IPS DF 4.7 (cell line): Measurements from ENCODE around the gene APLNR.

Source experiments
- DNase-seq: peaks from one replicate; pipeline ENCODE4 v3.0.0-alpha.2; 2013; ENCODE audit warnings: low spot score; ENCODE audit errors: extremely low read depth

APLNR gene

DNA sequence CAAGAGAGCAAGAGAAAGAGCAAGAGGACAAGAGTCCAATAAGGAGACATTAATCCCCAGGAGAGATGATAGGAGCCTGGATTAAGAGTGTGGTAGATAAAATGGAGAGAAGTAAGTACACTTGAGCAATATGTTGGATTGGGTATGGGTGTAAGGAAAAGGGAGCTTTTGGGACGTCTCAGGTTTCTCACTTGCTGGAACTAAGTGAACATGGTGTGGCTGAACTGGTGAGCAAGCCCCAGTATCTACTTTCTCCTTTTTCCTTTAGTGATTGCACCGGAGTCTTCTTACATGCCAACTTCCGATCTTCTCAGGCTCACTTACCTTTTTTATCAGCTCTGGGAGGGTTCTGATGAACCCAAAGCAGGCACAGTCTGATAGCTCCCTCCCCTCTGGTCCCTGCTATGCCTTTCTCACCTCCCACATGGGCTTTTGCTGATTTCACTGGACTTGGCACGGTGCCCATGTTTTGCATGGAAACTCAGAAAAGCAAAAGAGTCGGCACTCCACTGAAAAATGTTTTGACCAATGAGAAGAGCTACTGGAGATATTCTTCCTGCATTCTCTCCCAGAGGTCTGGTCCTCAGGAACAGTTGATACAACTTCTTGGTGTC, 14.5 kb upstream of the APLNR start:
- no peak for DNase-seq

DNA sequence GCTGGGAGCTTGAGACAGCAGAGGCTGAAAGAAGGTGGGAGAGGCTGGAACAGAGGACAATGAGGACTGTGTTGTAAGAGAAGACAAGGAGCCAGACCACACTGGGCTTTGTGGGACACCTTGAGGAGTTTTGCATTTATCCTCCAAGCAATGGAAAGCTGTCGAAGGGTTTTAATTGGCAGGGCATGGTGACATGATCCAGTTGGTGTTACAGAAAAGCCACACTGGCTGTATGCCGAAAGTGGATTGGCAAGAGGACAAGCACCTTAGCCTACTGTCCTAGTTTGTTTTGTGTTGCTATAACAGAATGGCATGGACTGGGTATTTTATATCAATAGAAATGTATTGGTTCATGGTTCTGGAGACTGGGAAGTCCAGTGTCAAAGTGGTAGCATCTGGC, 14.0 kb upstream of the APLNR start:
- DNase-seq = no peak

DNA sequence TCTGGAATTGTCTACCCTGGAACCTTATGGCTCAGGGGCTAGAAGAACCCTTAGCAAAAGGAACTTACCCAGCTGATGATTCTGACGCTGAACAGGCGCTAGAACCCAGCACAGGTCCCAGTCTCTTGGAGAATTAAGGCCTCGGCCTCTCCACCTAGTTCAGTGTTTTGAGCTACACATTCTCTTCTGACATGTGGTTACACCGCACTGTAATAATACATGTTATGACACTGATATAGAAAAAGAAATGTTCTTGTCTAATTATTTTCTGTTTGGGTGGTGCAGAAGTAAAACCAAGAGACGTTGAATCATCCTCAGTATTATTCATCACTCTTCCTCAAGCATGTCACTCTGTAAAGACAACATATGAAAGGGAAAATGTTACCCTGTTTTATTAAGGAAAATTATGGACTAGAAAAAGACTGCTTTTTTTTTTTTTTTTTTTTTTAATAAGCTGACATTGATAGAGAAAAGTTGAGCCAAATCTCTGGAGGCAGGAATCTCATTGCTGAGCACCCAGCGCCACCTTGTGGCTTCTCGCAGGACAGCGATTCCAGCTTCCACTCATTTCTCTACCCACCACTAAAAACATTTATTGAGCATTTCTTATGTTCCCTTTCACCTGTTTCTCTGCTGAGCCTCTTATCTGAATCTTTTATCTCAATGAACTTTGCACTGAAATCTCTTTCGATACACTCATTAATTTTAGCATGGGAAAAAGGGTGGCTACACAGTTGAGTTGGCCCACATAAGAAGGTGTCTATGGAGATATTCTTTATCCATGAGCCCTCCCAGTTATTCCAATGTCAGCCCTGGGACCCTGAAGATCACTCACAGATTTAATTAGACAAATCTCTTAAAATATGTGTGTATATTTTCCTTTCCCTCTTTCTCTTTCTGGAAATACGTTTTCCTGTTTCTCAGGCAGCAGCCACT, 12.6 kb upstream of the APLNR start:
- no peak for DNase-seq

DNA sequence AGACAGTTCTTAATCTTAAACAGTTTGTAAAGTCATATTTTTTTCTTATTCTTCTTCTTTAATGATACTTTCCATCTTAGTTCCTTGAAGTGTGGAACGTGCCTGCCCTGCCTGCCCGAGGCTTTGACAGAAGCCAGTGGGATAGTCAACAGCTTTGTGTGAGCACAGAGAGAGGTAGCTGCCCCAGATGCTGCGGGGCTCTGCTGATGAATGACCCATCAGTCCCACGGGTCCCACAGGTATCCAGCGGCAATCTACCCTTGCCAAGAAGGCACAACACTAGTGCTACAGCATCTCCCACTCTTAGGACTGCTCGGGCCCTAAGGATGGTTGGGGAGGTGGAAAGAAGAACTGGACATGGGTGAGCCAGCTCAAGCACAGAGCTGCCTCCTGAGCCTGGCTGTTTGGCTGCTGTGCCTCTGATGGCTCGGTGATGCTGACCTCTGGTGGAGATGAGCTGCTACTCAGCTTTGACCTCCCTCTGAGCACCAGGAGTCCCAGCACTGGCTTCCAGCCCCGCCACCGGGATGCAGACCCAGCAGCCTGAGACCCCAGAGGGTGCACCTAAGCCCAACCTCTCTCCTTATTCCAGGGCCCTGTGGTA, 11.8 kb upstream of the APLNR start:
- peak; percentile 58 for DNase-seq

DNA sequence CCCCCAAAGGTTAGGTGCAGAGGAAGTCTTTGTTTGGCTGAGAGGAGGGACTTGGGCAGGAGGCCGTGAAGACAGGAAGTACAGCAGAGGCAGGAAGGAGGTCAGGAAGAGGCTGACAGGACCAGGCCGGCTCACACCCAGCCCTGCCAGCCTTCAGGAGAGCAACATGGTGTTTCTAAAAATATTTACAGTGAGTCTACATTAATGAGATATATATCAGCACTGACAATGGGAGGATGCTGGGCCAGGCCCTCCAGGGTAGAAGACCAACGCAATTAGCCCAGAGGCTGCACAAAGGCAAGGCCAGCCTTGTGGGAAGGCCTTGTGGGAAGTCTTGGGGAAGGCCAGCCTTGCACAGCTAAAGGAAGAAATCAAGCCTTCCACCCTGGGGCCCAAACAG, 7.9 kb upstream of the APLNR start:
- DNase-seq = no peak

DNA sequence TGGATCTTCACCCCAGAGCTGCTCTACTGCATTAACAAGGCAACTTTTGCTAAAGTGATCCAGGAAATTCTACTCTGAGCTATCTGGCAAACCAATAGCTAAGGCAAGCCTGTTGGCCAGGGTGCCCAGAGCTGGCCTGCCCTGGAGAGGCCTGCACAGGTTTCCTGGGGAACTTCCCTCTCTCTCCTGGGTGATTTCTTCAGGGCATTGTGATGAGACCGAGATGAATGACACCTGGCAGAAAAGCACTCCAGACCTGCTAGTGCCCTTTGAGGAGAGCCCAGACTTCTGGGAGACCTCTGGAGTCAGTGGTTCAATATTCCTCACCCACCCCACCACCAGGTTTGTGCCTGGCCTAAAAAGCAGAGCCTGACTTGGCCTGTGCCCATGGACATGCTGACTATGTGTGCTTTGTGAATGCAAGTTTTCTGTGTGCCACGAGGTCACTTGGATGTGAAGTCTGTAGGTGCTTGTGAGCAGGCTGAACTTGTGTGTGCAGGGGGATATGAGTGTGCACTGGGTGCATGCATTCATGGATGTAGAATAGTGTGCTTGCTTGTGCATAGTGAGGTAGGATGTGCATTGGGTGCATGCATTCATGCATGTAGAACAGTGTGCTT, 4.4 kb upstream of the APLNR start:
- no peak for DNase-seq

DNA sequence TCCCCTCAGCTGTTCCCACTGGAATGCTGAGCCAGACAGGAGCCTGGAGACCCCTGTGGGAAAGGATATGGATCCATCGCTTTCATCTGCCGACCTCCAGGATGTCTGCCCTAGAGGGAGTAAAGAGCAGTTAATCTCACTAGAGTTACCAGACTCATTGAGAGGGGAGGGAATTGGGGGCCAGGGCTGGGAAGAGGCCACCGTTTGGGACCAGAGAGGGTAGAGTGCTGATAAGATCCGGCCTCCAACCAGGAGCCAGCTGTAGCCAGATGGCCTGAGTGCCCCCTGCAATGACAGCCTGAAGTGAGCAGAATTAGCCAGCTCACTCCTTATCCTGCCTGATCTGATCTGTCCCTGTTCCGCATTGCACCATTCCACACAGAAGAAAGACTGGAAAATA, 3.7 kb upstream of the APLNR start:
- DNase-seq = no peak

DNA sequence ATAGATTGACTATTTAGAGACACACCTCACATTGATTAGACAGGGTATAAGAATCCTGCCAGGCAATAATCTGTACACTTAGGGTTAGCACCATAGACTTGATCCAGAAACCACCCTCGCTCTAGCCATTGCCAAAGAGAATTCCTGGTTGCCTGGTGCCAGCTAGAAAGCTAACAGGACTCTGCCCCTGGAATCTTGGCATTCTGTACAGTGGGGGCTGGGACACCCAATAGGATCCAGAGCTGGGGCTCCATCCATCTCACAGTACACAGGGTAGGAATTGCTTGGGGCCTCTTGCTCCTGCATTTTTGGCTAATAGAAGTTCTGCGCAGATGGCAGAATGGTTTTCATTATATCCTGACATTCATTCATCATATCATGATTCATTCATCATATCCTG, 3.0 kb upstream of the APLNR start:
- DNase-seq = no peak

DNA sequence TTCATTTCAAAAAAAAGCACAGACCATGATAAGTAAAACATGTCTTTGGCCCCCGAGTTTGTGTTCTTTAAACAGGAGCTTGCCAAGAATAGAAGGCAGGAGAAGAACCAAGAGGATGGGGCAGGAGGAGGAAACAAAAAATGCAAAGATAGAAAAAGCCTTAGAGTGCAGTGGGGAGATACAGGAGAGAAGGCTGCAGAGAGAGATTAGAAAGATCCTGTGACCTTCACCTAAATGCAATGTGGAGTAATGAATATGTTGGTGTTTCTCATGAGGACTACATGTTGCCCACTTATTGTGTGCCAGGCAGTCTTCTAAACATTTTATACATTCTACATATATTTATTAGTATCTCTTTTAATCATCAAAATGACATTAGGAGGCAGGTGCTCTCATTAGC, 2.3 kb upstream of the APLNR start:
- DNase-seq = no peak

DNA sequence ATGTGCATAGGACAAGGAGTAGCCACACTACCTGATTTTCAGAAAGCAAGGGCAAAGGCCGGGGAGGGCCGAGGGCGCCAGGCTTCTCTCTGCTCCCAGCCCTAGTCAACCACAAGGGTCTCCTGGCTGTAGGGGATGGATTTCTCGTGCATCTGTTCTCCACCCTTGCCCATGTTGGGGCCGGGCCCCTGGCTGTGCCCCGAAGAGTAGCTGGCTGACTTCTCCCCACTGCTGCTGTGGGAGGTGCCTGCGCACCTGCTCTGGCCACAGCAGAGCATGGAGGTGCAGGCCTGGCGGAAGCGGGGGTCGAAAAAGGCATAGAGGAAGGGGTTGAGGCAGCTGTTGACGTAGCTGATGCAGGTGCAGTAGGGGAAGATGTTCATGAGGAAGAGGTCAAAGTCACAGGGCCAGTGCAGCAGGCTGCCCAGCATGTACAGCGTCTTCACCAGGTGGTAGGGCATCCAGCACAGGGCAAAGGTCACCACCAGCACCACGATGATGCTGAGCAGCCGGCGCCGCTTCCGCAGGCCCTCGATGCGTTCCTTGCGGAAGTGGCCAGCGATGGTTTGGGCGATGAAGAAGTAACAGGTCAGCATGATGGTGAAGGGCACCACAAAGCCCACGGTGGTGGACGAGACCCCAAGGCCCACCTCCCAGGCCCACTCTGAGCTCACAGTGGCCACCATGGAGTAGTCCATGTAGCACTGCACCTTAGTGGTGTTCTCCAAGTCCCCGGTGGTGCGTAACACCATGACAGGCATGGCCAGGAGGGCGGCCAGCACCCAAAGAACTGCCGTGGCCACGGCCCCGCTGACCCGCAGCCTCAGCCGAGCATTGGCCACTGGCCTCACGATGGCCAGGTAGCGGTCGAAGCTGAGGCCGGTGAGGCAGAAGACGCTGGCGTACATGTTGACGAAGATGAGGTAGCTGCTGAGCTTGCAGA, 1.0 kb downstream of the APLNR start:
- no peak for DNase-seq

DNA sequence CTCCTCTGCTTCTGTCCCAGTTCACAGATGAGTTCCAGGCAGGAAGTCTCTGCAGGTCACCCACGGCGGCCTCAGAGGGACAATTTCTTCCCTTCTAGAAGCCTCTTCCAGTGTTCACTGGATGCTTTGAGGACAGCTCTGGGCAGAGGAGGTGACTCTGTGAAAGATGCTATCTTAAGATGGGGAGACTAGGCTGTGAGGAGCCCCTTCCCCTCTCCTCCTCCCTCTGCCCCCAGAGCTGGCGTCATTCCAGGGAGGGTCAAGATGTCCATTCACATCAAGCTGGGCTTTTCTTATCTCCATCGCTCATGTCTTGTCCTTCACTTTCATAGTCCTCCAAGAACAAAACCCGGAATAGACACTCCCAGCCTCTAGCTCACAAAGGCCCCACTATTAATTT, 3.3 kb downstream of the APLNR start:
- DNase-seq = no peak

DNA sequence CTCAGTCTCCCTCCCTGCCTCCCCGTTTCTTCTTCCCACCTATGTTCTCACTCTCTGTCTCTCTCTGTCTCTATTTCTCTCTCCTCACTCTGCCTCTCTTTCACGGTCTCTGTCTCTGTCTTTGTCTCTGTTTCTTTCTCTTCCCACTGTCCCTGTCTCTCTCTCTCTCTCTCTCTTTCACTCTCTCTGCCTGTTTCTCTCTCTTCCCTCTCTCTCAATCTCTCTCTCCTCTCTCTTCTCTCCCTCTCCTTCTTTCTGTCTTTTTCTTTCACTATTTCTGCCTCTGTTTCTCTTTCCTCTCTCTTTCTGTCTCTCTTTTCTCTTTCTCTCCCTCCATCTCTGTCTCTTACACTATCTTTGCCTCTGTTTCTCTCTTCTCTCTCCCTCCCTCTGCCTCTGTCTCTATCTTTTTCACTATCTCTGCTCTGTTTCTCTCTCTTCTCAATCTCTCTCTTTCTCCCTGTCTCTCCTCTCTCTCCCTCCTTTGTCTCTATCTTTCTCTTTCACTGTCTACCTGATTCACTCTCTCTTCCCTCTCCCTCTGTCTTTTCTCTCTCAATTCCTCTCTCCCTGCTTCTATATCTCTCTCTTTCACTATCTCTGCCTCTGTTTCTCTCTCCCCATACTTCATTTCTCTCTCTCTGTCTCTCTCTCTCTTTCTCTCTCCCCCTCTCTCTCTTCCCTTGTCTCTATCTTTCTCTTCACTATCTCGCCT, 5.4 kb downstream of the APLNR start:
- DNase-seq = no peak

DNA sequence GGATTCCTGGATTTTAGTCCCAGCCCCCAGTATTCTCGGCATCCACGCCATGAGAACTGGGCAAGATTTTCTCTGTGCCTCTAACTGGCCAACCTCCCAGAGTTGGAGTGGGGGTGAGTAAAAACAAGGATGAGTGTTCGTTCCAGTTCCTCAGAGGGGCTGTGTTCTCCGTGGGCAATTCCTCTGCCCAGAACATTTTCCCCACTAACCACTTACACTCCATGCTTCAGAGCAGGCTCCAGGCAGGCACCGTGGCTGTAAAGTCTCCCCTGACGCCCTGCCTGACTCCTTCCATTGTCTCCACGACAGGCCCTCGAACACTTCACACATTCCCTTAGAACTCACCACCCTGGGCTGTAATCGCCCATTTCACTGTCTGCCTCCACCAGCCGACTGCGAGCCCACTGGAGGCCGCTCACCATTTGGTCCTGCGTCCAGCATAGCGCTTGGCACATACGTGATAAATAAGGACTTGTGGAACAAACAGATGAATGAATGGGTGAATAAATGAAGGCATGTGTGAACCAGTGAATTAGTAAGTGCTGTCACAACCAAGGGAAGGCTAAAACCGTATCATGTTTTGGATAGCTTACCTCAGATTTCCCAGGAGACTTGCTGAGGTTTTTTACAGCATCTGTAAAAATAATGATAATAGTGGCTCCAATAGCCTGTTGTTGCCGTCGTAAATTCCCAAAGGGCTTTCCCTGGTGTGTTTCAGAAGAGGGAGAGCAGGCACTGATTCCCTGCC, 6.1 kb downstream of the APLNR start:
- no peak for DNase-seq

DNA sequence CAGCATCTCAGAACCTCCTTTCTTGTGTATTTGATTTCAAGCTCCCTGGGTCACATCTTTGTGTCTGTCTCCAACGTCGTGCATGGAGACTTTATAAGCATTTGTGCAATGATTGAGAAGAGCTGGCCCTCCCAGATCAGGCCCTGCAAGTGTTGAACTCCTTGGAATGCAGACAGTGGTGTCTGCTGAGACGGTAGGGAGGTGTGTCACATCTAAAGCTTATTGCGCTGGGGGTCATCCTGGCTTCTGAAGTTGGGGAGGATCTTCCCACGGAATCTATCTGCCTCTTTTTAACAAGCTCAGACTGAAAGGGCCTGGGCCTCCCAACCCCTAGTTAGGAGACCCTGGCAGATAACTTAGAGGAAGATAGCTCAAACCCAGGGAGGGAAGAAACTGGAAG, 6.7 kb downstream of the APLNR start:
- no peak for DNase-seq

DNA sequence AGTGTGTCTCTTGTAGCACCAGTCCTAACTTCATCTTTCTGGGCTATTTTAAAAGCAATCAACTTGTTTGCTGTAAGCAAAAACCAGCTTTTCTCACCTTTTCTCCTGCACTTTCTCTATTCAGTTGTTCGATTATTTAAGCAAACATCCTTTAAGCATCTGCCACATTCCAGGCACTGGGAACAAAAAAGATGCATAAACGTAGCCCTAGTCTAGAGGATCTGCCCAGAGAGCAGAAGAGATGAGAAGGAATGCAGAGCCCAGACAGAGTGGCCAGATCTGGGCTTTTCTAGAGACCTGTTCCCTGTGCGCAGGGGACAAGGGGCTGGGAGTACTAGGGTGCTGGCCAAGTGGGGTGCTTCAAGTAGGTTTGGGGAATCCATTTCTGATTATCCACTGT, 8.4 kb downstream of the APLNR start:
- no peak for DNase-seq

DNA sequence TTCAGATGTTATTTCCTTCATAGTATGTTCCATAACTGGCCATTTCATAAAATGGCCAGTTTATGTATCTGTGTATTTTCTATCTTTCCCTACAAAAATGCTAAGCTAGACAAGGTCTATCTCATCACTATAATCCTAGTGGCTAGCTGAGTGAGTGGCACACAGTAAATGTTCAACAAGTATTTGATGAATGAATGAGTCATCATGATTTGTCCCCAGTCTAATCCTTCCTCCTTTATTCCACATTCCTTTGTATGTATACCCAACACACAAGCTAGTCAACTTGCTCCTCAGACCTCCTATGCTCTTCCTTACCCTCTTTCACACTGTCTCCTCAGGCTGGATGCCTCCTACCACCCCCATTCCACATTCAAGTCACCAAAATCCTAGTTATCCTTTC, 12.5 kb downstream of the APLNR start:
- no peak for DNase-seq

DNA sequence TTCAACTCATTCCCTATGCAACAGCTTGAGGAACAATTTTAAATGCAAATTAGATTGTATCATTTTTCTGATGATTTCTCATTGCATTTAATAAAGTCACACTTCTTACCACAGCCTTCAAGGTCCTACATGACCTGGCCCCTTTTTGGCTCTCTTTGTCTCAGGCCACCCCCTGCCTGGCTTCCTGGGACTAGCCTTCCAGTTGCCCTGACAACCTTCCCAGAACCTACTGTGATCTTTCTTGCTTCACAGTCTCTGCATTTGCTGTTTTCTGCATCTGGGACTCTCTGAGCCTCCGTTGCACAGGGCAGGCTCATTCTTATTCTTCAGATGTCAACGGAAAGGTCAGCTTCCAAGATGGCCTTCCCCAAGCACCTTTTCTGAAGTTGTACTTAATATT, 12.9 kb downstream of the APLNR start:
- DNase-seq = no peak

DNA sequence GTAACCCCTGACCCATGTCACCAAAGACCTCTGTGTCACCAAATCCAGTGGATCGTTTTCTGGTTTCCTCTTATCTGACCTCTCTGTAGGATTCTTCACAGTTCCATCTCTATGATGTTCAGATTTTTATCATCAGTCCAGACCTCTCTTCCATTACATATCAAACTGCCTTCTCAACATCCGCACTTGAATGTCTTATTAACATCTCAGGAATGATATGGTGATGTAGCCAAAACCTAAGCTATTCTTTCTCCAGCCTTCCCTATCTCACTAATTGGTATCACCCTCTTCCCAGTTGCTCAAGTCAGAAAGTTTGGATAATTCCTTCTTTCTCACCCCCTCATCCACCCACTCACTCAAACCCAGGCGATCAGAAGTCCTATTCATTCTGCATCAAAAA, 13.4 kb downstream of the APLNR start:
- DNase-seq = no peak

DNA sequence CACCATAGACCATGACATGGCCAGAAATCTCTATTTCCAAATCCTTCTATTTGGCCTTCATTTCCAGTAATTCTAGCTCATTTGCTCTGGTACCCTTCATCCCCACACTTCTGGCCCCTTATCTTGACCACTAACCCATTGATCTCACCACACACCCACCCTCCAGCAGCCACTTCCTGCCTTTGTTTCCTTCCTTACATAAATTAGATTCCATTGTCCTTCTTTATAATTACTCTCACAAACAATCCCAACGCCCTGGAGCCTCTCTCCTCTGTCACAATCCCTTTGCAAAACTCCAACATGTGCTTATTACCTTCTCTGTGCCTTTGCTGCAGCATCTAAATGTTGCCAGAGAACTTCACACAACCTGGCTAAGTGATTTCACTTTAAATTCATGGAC, 14.8 kb downstream of the APLNR start:
- no peak for DNase-seq
